ENCODE results near the gene KRTAP4-4.

KRTAP4-4 gene

GRCh38 chr17:41111151-41111885 is 49.2 kb downstream of the KRTAP4-4 start:
- DNase-seq (ENCODE audit: low read depth in 2 of 2, low spot score in 1 of 2) = no peak

All from stimulated activated CD8-positive, alpha-beta memory T cell treated with anti-CD3 and anti-CD28 coated beads, Interleukin-4, amount 100 ng/mL, for 1 hour (primary cell).